Stimulated activated naive CD4-positive, alpha-beta T cell (primary cell): ENCODE measurements around the gene ZNF519.
"Not testable (repeated sequence)": the region's sequence is repeated elsewhere in the genome, so short reads cannot be mapped to it uniquely, and the experiment has no call there.

Experiments used
- DNase-seq, 6 experiments: peaks; one replicate each; lab custom pipeline; 2025; lab: John Stamatoyannopoulos, UW

Gene ZNF519

DNA sequence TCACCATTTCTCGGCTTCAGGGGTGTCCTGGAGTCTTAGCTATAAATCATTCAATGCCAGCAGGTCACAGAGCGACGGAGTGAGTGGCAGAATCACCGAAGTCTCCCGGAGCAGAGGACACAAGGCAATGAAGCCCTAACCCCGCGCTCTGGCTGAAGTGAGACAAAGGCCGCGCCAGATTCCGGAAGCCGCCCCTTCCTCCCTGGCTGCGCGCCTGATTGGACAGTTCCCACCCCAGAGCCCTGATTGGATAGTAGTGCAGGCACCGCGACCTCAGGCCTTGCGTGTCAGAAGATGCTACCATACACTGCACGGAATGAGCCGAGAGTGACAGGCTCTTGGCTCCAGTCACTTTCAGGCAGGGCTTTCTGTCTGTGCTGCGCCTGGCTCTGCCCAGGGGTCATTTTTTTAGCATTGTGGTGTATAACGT, at the start of gene ZNF519:
Gene ZNF519 (minus strand): TSS at position 165 of the 430 bp plus-strand sequence. CDS start 158 bp downstream, at position 7.
- DNase-seq, result peak; percentile 73 to 91 (median 88)

- DNase-seq, result no peak
Observed at GRCh38 chr18:14179306-14179705, 47.1 kb upstream of the ZNF519 start.

DNA sequence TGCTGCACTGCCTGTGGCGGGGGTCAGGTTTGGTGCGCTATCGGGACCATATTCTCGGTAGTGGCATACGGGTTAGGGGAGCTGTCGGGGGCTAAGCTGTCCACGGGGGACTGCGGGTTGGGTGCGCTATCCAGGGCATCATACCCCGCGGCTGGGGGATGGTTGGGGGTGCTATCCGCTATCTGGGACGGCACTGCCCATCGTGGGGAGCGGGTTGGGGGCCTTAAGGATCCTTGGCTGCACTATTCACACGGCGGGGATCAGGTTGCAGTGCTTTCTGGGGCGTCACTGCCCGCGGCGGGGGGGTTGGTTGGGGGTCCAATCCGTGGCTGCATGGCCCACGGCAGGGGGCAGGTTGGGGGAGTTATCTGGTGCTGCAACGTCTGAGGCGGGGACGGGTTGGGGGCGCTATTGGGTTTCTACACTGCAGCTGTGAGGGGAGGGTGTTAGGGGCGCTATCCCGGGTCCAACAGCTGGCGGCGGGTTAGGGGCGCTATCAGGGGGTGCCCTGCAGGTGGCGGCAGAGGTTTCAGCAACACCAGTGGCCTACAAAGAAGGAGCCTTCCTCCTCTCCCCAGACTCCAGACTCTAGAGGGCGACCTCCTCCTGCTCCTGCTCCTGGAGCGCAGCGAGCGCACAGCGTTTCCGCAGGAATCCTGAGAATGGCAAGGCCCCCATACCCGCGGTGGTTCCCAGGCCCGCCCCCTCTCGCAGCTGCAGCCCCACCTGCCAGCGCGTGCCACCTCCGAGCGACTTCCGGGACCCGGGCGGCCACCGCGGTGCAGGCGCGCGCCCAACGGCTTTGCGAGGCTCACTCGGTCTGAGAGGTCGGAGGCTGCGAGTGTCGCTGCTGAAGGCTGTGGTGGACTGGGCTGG, 46.3 kb upstream of the ZNF519 start:
- DNase-seq, result peak; percentile 62 to 84 (median 70)

DNA sequence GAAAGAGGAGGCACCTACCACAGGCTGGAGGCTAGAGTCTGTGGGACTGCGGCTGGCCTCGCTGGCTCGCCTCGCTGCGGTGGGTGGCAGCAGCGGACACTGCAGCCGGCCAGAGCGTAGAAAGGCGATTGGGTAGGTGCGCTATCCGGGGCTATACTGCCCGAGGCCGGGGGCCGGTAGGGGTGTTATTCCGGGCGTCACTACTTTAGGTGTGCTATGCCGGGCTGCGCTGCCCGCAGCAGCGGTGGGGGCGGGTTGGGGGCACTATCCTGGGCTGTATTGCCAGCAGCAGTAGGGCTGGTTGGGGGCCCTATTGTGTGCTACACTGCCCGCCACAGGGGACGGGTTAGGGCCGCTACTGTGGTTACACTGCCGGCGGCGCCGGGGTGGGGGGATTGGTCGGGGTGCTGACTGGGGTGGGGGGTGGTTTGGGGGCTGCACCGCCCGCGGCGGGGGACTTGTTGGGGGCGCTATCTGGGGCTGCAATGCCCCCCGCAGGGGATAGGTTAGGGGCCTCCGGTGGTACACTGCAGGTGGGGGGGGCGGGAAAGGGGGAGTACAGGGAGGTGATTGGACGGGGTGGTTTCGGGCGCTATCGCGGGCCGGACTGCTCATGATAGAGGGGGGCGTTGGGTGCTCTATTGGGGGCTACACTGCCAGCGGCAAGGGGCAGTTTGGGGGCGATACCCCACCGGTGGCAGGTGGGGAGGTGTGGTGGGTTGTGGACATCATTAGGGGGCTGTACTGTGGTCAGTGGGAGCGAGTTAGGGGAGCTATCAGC, 45.5 kb upstream of the ZNF519 start:
- not testable (repeated sequence) for DNase-seq

DNA sequence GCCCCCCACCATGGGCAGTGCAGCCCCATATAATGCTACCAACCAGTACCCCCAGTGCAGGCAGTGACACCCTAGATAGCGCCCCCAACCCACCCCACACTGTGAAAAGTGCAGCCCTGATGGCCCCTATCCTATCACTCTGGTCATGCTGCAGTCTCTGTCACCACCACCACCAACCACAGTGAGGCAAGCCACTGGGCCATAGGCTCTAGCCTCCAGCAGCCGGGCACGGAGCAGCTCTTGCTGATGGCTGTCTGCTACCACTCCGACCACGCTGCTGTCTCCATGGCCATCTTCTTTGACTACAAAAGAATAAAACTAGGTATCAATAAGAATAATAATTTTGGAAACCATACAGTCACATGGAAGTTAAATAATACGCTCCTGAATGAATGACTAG, 43.2 kb upstream of the ZNF519 start:
- not testable (repeated sequence) for DNase-seq

DNA sequence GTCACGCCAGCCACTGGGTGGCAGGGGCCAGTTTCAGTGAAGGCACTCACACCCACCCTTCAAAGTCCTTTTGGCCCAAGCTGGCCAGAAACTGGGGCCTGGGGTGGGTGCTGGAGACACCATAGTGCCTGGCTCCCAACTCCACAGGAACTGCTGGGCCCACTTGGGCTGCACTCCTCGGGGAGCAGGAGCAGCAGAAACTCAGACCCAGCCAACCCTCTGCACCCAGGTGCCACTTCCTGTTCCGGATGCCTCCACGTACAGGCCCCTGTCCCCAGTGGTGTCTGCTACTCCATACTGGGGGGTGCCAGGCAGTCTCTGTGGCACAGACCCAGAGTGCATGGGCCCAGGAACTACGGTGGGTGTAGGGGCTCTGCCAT, 42.5 kb upstream of the ZNF519 start:
- peak in 1 of 6 experiments; percentile 16 for DNase-seq

DNA sequence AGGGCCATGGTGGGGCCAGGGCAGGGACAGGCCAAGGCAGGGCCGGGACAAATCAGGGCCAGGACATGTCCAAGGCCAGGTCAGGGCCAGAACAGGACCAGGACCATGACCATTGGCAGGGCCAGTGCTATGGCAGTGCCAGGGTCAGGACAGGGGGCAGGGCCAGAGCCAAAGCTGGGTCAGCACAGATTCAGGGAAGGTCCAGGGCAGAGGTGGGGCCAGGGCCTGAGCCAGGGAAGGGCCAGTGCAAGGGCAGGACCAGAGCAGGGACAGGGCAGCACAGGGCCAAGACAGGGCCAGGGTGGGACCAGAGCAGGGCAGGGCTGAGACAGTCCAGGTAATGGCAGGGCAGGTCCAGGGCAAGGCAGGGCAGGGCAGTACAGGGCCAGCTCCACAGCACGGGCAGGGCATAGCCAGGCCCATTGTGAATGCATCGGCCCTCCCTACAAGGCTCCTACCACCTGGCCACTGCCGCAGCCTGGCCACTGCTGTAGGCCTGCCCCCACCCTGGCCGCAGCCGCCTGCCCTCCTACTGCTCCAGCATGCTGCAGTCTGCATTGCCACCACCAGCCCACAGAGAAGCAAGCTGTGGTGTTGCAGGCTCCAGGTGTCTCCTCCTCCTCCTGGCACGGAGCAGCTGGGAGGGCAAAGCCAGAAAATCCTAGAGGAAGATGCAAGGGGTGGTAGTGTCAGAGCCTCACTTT, 41.9 kb upstream of the ZNF519 start:
- DNase-seq, result peak in 1 of 6 experiments; percentile 16

GRCh38 chr18:14173116-14173951, 41.1 kb upstream of the ZNF519 start:
- not testable (repeated sequence) for DNase-seq

DNA sequence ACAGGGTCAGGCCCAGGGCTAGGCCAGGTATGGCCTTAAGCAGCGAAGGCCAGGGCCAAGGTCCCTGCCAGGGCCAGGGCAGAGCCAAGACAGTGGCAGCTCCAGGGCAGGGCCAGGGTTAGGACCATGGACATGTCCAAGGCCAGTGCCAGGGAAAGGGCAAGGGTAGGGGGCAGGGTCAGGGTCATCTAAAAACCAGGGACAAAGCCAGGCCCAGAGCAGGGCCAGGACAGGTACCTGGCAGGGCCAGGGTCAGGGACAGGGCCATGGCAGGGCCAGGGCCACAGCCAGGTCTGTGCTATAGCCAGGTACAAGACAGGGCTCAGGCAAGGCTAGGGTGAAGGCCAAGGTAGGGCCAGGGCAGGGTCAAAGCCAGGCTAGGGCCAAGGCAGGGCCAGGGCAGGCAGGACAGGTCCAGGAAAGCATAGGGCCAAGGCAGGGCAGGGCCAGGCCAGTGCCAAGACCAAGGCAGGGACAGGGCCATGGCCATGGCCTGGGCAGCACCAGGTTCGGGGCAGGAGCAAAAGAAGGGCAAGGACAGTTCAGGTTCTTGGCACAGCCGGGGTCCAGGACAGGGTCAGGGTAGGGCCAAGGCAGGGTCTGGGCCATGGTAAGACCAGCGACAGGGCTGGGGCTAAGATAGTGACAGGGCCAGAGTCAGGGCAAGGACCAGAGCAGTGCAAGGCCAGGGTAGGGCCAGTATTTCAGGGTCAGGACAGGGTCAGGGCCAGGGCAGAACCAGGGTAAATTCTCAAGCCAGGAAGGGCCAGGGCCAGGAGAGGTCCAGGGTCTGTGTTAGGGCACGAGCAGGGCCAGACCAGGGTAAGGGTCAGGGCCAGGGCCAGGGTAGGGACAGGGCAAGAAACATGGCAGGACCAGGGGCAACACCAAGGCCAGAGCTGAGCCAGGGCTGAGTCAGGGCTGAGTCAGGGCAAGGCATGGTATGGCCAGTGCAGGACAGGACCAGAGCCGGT, 40.2 kb upstream of the ZNF519 start:
- not testable (repeated sequence) for DNase-seq

DNA sequence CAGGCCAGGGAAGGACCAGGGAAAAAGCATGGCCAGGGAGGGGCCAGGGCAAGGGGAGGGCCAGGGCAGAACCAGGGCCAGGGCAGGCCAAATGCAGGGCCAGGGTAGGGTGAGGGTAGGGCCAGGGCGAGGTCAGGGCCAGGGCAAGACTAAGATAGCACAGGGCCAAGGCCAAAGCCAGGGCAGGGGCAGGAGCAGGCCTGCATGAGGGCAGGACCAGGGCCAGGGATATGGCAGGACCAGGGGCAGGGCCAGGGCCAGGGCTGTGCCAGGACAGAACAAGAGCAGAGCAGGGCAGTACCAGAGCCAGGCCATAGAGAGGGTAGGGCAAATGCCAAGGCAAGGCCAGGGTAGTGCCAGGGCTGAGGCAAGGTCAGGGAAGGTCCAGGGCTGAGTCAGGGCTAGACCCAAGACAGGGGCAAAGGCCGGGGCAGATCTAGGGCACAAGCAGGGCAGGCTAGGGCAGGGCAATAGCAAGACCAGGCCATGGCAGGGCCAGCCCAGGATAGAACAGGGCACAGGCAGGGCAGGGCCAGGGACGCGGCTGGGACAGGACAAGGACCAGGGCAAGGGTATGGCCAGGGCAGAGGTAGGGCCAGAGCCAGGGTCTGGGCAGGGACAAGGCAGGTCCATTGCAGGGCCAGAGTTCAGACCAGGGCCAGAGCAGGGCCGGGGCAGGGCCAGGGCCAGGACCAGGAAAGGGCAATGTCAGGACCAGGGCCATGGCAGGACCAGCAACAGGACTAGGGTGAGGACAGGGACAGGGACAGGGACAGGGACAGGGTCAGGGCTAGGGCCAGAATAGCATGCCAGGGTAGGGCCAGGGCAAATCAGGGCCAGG, 39.3 kb upstream of the ZNF519 start:
- not testable (repeated sequence) for DNase-seq

DNA sequence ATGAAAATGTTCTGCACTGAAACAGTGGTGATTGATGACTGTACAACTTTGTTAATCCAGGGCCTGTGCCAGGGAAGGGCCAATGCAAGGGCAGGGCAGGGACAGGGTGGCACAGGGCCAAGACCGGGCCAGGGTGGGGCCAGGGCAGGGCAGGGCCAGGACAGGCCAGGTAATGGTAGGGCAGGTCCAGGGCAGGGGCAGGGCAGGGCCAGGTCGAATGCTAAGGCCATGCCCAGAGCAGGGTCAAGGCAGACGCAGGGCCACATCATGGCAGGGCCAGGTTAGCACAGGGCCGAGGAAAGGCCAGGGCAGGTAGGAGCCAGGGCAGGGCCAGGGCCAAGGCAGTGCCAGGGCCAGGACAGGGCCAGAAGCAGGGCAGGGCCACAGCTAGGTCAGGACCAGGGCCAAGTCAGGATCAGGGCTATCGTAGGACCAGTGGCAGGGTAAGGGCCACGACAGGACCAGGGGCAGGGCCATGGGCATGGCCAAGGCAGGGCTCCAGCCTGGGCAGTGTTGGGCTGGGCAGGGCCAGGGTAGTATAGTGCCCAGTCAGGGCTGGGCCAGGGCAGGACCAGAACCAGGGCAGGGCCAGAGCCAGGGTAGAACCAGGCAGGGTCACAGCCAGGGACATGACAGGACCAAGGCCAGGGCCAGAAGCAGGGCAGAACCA, 38.3 kb upstream of the ZNF519 start:
- not testable (repeated sequence) for DNase-seq

DNA sequence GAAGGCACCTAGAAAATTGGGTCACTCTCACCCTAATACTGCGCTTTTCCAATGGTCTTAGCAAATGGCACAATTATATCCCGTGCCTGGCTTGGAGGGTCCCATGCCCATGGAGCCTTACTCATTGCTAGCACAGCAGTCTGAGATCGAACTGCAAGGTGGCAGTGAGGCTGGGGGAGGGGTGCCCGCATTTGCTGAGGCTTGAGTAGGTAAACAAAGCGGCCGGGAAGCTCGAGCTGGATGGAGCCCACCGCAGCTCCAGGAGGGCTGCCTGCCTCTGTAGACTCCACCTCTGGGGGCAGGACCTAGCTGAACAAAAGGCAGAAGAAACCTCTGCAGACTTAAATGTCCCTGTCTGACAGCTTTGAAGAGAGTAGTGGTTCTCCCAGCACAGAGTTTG, 30.7 kb upstream of the ZNF519 start:
- DNase-seq, result not testable (repeated sequence)

GRCh38 chr18:14151564-14152113, 19.4 kb upstream of the ZNF519 start:
- DNase-seq, result not testable (repeated sequence)

GRCh38 chr18:14150766-14151165, 18.5 kb upstream of the ZNF519 start:
- DNase-seq, result not testable (repeated sequence)

GRCh38 chr18:14149916-14150420, 17.7 kb upstream of the ZNF519 start:
- not testable (repeated sequence) for DNase-seq

DNA sequence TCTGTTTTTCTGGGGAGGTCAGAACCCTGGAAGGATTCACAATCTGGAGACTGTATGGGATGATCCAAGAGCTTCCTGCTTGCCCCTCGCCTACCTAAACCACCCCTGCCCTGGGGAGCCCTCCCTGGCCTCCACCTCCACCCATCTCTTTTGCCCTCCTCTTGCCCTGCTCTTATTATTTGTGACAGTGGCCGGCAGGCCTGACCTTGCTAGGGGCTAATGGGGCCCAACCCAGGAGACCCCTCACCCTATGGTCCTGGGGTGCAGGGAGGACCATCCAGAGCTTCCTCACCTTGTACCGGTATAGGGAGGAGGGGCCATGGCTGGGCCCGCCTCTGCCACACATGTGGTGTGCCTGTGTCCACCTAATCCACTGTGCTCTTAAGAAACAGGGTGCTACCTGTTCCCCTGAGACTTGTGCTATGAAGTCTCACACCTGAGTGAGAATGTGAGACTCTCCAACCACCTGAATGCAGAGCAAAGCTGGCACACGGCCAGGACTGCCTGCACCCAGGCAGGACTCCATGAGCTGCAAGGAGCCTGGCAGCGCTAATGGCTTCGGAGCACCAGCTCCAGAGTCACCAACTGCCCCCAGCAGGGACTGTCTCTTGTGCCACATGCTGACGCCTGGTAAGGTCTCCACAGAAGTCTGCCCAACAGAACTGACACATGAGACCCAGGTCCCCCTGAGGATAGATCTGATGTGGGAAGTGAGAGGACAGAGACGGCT, 17.1 kb upstream of the ZNF519 start:
- not testable (repeated sequence) for DNase-seq
